GM18526 (cell line): ENCODE results near the gene CEP112.

Experiments
- POLR2A ChIP-seq: IDR thresholded peaks from 3 replicates; pipeline ENCODE4 v1.6.1; 2011; ENCODE audit not compliant: insufficient read length; ENCODE audit errors: extremely low read depth

Gene CEP112

GRCh38 chr17:66000216-66000615, 191.7 kb downstream of the CEP112 start:
- TF ChIP-seq POLR2A, result no peak

- TF ChIP-seq POLR2A, result no peak
These were observed 193.3 kb downstream of the CEP112 start for GRCh38 chr17:65998675-65999074.

- TF ChIP-seq POLR2A, result no peak
These were observed 197.3 kb downstream of the CEP112 start for GRCh38 chr17:65994679-65995078.

- no peak for TF ChIP-seq POLR2A
These were observed 197.8 kb downstream of the CEP112 start for GRCh38 chr17:65994114-65994513.

GRCh38 chr17:65990593-65990992, 201.3 kb downstream of the CEP112 start:
- no peak for TF ChIP-seq POLR2A

- no peak for TF ChIP-seq POLR2A
These were observed 203.5 kb downstream of the CEP112 start for GRCh38 chr17:65988451-65988850.

GRCh38 chr17:65987988-65988387, 203.9 kb downstream of the CEP112 start:
- no peak for TF ChIP-seq POLR2A

GRCh38 chr17:65985571-65985970, 206.4 kb downstream of the CEP112 start:
- no peak for TF ChIP-seq POLR2A

- TF ChIP-seq POLR2A, result no peak
These were observed 207.6 kb downstream of the CEP112 start for GRCh38 chr17:65984299-65984698.

GRCh38 chr17:65978871-65979270, 213.1 kb downstream of the CEP112 start:
- TF ChIP-seq POLR2A, result no peak

- no peak for TF ChIP-seq POLR2A
These were observed 214.9 kb downstream of the CEP112 start for GRCh38 chr17:65977041-65977440.

GRCh38 chr17:65975878-65976277, 216.1 kb downstream of the CEP112 start:
- no peak for TF ChIP-seq POLR2A

- TF ChIP-seq POLR2A, result no peak
These were observed 218.7 kb downstream of the CEP112 start for GRCh38 chr17:65973237-65973636.

- no peak for TF ChIP-seq POLR2A
These were observed 224.6 kb downstream of the CEP112 start for GRCh38 chr17:65967372-65967771.

GRCh38 chr17:65966072-65966695, 225.7 kb downstream of the CEP112 start:
- TF ChIP-seq POLR2A, result no peak

- TF ChIP-seq POLR2A, result no peak
These were observed 228.8 kb downstream of the CEP112 start for GRCh38 chr17:65963179-65963578.

- TF ChIP-seq POLR2A, result no peak
These were observed 232.3 kb downstream of the CEP112 start for GRCh38 chr17:65959630-65960029.

- TF ChIP-seq POLR2A, result no peak
These were observed 235.1 kb downstream of the CEP112 start for GRCh38 chr17:65956814-65957213.

- TF ChIP-seq POLR2A, result no peak
These were observed 237.8 kb downstream of the CEP112 start for GRCh38 chr17:65954148-65954449.
